MCF 10A (cell line): ENCODE results near the gene TRIM36. TPM values are rescaled to one million over a fixed set of nuclear protein-coding genes. Genes with fewer than 3 reads are reported as not detected.

Experiments
- BruUV-seq: library from RNA; stranded (reverse); fragments of 400-500 nt; replicated peaks from 2 replicates; lab custom pipeline; 2021; lab: Mats Ljungman, UMichigan
- CTCF ChIA-PET: fragments of 300-600 bp; sonication (Branson Sonifier 250); formaldehyde crosslinking; extraction: SDS; loops from one replicate; lab custom pipeline; 2021; ENCODE audit warnings: antibody characterized with exemption, inconsistent platforms; lab: Yijun Ruan, JAX
- POLR2A ChIA-PET: fragments of 300-600, 350-650 bp; sonication (Branson Sonifier 250); formaldehyde crosslinking; extraction: SDS; loops from one replicate; lab custom pipeline; 2020; ENCODE audit warnings: antibody characterized with exemption, inconsistent platforms; lab: Yijun Ruan, JAX
- DNase-seq: peaks from one replicate; pipeline ENCODE4 v3.0.0-alpha.2; 2018; ENCODE audit not compliant: unreplicated experiment
- H3K27ac Mint-ChIP-seq: one replicate; pipeline ENCODE4 v1.8.0; 2022; ENCODE audit warnings: mild to moderate bottlenecking, low read depth, mixed read lengths; ENCODE audit not compliant: unreplicated experiment
- H3K27me3 Mint-ChIP-seq: one replicate; pipeline ENCODE4 v1.8.0; 2022; ENCODE audit warnings: mixed read lengths; ENCODE audit not compliant: insufficient read depth, unreplicated experiment
- H3K36me3 Mint-ChIP-seq: one replicate; pipeline ENCODE4 v1.8.0; 2022; ENCODE audit warnings: mild to moderate bottlenecking, moderate library complexity, mixed read lengths; ENCODE audit not compliant: insufficient read depth, unreplicated experiment
- H3K4me1 Mint-ChIP-seq: one replicate; pipeline ENCODE4 v1.8.0; 2022; ENCODE audit warnings: mixed read lengths; ENCODE audit not compliant: insufficient read depth, unreplicated experiment
- H3K4me3 Mint-ChIP-seq: one replicate; pipeline ENCODE4 v1.8.0; 2022; ENCODE audit warnings: mild to moderate bottlenecking, moderate library complexity, mixed read lengths; ENCODE audit not compliant: unreplicated experiment
- H3K9me3 Mint-ChIP-seq: one replicate; pipeline ENCODE4 v1.8.0; 2022; ENCODE audit warnings: mixed read lengths; ENCODE audit not compliant: unreplicated experiment
- intact Hi-C: fragments of 100-400 bp; cut with micrococcal nuclease; formaldehyde crosslinking; loops from 2 replicates; pipeline ENCODE4 v1.14.1; 2022
- total RNA-seq: library from RNA; stranded (reverse); gene quantifications from 2 replicates; pipeline ENCODE4 v1.2.3, GENCODE V29; 2022
- TF ChIP-seq, protein P1 (sequence below): fragments of 200-600 bp; IDR thresholded peaks from one replicate; pipeline ENCODE4 v1.8.0; 2022; ENCODE audit warnings: antibody characterized with exemption, mild to moderate bottlenecking; ENCODE audit not compliant: unreplicated experiment

Gene TRIM36
- total RNA-seq, 1 experiment from 2014 or later: 7.1 TPM

DNA sequence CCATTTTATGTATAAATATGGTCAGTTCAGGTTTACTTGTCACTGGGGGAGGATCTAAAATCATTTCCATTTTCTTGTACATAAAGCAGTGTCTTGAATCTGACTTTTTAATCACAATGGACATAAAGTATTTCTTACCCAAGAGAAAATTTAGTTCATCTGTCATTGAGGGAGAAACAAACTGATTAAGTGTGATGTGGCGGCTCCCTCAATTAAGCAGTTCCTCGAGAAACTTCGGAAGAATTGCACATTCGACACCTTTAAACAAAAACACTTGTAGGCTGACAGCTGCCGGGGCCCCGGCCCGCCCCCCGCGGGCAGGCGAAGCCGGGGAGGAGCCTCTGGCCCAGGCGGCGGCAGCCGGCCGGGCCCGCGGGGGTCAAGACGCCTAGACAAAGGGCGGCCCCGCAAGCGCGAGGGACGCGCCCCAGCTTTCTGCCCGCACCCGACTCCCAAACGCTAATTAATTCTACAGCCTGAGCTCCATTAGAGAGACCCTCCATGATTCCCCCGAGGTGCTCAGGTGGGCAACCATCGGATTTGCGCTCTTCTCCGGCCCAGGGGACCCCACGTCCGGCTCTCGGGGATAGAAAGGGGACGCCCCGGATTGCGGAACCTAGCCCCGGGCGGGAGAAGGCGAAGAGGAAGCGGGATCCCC lies 750 bp downstream of the TRIM36 start:
- Mint-ChIP-seq H3K4me3 (peak overlapping the region; percentile 84), H3K9me3 (no peaks in the 10 kb centered on the region), H3K36me3 (no peaks in the 10 kb centered on the region), H3K4me1 (peaks cover 6% of the 10 kb centered on the region), H3K27me3 (no peaks in the 10 kb centered on the region), H3K27ac (peak overlapping the region; percentile 35)
- TF ChIP-seq, protein P1, sequence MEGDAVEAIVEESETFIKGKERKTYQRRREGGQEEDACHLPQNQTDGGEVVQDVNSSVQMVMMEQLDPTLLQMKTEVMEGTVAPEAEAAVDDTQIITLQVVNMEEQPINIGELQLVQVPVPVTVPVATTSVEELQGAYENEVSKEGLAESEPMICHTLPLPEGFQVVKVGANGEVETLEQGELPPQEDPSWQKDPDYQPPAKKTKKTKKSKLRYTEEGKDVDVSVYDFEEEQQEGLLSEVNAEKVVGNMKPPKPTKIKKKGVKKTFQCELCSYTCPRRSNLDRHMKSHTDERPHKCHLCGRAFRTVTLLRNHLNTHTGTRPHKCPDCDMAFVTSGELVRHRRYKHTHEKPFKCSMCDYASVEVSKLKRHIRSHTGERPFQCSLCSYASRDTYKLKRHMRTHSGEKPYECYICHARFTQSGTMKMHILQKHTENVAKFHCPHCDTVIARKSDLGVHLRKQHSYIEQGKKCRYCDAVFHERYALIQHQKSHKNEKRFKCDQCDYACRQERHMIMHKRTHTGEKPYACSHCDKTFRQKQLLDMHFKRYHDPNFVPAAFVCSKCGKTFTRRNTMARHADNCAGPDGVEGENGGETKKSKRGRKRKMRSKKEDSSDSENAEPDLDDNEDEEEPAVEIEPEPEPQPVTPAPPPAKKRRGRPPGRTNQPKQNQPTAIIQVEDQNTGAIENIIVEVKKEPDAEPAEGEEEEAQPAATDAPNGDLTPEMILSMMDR: no peak
- ChIA-PET POLR2A (interaction anchor here (0.7 to 1.6 kb wide), 10 partner anchors 10 to 1392 kb away, joined by 3 to 5 read pairs (median 3); partner anchors contain the start of genes ATG12 and PGGT1B), CTCF (interaction anchor here (0.5 to 1.4 kb wide), 5 partner anchors 8 to 82 kb away, joined by 3 to 6 read pairs (median 4); no protein-coding TSS in a partner anchor)
- intact Hi-C loops: loop anchor here (2.0 to 10.0 kb wide), 3 partner anchors 70 to 406 kb away; no protein-coding TSS in a partner anchor
- peak; percentile 49 for DNase-seq
- BruUV-seq: no TSS peak

GRCh38 chr5:115166744-115167393 lies 2.8 kb downstream of the TRIM36 start:
- no TSS peak for BruUV-seq
- intact Hi-C loops: loop anchor here (10.0 kb wide), 1 partner anchor 408 kb away; no protein-coding TSS in a partner anchor
- Mint-ChIP-seq H3K27me3 (no peaks in the 10 kb centered on the region), H3K9me3 (no peaks in the 10 kb centered on the region), H3K4me1 (peaks cover 6% of the 10 kb centered on the region), H3K36me3 (no peaks in the 10 kb centered on the region), H3K4me3 (no peak overlapping the region), H3K27ac (no peak overlapping the region)
- TF ChIP-seq, protein P1: no peak
- DNase-seq: no peak
- ChIA-PET POLR2A (no interaction called here), CTCF (no interaction called here)

DNA sequence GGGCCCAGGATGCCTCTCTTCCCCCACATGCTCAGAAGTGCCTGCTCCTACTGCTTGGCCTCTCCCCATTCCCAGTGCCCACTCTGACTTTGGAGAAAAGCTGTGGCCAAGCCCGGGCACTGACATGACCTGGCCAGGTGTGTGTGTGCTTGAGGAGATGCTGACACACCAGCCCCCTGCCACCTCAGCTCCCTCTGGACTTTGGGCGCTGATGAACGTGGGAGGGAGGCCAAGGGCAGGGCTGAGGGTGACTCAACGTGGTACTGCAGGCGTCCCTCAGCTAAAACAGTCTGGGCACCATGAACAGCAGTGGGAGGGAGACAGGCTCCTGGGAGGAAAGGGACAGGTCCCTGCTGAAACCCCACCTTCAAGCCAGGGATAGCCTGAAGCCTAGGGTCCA lies 3.9 kb downstream of the TRIM36 start:
- H3K27me3 Mint-ChIP-seq: no peaks in the 10 kb centered on the region
- ChIA-PET POLR2A (no interaction called here), CTCF (interaction anchor here (0.5 to 0.7 kb wide), 3 partner anchors 118 to 1176 kb away, joined by 3 read pairs; no protein-coding TSS in a partner anchor)
- H3K36me3 Mint-ChIP-seq: no peaks in the 10 kb centered on the region
- no peak for DNase-seq
- H3K9me3 Mint-ChIP-seq: no peaks in the 10 kb centered on the region
- BruUV-seq: no TSS peak
- H3K4me1 Mint-ChIP-seq: peaks cover 6% of the 10 kb centered on the region
- intact Hi-C loops: loop anchor here (10.0 kb wide), 1 partner anchor 409 kb away; no protein-coding TSS in a partner anchor
- H3K27ac Mint-ChIP-seq: no peak overlapping the region
- TF ChIP-seq, protein P1: no peak
- no peak overlapping the region for H3K4me3 Mint-ChIP-seq

GRCh38 chr5:115160975-115161475 lies 8.7 kb downstream of the TRIM36 start:
- ChIA-PET POLR2A (no interaction called here), CTCF (interaction anchor here (0.7 to 1.2 kb wide), 4 partner anchors 8 to 937 kb away, joined by 3 to 4 read pairs (median 4); no protein-coding TSS in a partner anchor)
- Mint-ChIP-seq H3K9me3 (peaks cover 3% of the 10 kb centered on the region), H3K4me3 (no peak overlapping the region), H3K36me3 (no peaks in the 10 kb centered on the region), H3K27me3 (no peaks in the 10 kb centered on the region), H3K4me1 (no peaks in the 10 kb centered on the region), H3K27ac (no peak overlapping the region)
- TF ChIP-seq, protein P1: no peak
- intact Hi-C loops: loop anchor here (10.0 kb wide), 1 partner anchor 414 kb away; no protein-coding TSS in a partner anchor
- BruUV-seq: no TSS peak
- DNase-seq: no peak
